KBM-7 (cell line): Measurements from ENCODE around the gene GLS.
"Not testable (repeated sequence)": the region's sequence is repeated elsewhere in the genome, so short reads cannot be mapped to it uniquely, and the experiment has no call there.

Experiments
- DNase-seq: peaks from one replicate; pipeline ENCODE4 v3.0.0-alpha.2; 2015
- in situ Hi-C: fragments of 300-500 bp; cut with MboI; formaldehyde crosslinking; loops from 2 replicates; pipeline ENCODE4 v1.14.3; 2020; ENCODE audit warnings: low sequenced_read_pairs, low pct_unique_long_range_greater_than_20kb, mixed read lengths

GLS gene

DNA sequence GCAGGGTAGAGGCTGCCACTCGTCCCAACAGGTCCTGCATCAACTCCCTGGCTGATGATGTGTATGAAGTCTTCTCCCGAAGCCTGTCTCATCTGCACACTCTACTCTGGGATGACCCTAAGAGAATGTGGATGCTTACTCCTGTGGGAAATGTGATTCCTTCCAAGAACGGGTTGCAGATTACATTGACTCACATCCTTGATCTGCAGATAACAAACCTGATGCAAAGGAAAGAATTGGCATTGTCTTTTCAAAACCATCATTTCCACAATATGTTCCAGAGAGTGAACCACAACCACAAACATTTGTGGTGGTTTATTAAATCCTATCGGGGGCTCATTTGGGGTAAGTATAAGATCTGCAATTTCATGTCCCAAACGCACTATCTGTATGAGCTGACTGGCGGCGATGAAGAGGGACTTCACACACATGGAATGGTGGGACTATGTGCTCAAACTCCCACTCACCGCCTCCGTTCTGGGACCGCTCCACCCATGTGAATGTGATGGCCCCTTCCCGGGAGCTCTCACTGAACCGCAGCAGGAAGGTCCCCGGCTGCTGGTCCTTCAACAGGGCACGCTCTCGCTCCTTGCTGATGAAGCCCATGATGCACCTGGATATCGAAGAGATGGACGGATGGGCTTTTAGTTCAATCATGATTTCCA, 97.9 kb downstream of the GLS start:
- in situ Hi-C loops, result no loop called here
- no peak for DNase-seq

GRCh38 chr2:190979906-190980629, 99.4 kb downstream of the GLS start:
- peak; percentile 60 for DNase-seq
- in situ Hi-C loops, result no loop called here

- DNase-seq, result no peak
- in situ Hi-C loops, result no loop called here
Observed at GRCh38 chr2:190980630-190981209, 100.1 kb downstream of the GLS start.

- in situ Hi-C loops, result no loop called here
- no peak for DNase-seq
Observed at GRCh38 chr2:190981333-190981732, 100.7 kb downstream of the GLS start.

DNA sequence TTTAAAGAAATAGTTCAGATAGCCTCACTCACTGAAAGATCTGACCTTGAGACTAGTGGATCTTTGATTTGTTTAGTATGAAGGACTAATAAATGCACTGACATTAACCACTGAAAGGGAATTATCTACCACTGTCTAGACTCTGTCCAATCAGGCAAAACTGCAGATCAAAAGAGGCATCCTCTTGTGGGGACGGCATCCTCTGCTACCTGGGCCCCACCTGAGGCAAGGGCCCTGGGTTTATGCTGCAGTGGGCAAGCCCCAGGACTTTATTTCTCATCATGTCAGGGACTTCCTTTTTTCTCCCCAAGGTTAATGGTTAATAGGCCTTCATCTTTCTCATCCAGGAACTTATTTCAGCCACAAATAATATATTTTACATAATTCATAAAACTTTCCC, 101.1 kb downstream of the GLS start:
- no peak for DNase-seq
- in situ Hi-C loops, result no loop called here

DNA sequence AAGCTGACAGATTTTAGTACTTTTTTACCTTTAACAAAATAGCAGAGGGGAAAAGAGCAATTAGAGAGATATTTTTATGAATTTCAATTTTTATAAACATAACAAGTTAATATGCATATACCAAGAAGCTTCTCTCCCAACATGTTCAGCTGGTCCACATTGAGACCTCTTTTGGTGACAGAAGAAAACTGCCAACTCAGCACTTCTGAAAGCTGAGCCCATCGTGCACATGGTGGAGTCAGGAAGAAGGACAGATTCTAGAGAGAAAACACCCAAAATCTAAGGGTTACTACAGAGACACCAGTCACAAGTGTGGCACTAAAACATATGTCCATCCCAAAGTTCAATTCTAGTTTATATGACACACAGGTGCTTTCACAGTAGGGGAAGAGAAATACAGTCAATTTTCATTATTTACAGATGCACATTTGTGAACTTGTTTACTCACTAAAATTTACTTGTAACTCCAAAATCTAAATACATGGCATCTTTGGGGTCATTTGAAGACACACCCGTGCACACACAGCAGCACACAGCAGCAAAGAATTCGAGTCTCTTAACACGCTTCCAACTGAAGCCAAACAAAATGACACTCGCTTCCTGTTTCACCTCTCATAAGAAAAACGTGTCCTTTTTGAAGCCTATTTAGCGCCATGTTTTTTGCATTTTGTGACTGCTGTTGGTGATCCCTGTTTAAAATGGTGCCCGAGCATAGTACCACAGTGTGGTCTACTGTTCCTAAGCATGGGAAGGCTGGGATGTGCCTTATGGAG, 101.8 kb downstream of the GLS start:
- in situ Hi-C loops, result no loop called here
- no peak for DNase-seq

GRCh38 chr2:190984595-190984994, 104.0 kb downstream of the GLS start:
- DNase-seq, result no peak
- in situ Hi-C loops, result no loop called here

GRCh38 chr2:190986221-190986953, 105.8 kb downstream of the GLS start:
- in situ Hi-C loops, result no loop called here
- DNase-seq, result peak; percentile 83

GRCh38 chr2:190987116-190987515, 106.5 kb downstream of the GLS start:
- in situ Hi-C loops, result no loop called here
- DNase-seq, result no peak

DNA sequence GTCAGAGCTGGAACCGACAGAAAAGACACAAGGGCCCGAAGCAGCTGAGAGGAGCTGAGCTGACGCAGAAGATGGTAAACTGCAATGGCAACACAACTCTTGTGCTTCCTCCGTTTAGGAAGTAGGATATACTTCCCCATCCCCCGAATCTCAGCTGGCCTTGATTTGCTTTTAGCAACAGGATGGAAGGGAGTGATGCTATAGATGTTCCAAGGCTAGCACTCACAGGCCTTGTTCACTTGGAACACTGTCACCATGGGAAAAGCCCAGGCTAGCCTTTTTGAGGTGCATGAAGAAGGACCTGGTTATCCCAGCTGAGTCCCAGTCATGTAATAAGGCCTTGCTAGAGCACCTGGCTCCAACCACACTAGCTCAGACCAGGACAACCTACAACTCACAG, 107.3 kb downstream of the GLS start:
- no peak for DNase-seq
- in situ Hi-C loops, result no loop called here

DNA sequence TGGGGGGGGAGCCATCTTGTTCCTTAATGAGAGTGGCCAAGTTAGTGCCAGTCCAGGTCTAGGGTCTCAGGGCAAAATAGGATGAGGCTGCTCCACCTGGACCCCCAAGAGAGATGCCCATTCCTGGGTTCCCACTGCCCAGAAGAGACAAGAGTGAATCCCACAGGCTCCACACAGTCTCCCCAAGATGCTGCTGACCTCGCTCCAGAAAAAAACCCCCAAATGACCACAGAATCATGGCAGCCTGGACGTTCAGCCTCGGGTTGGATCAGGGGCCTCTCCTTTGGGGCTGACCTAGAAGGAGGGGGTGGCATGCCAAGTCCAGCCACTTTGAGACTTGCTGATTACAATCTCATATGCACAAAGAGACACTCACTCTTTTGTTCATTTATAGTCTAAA, 108.3 kb downstream of the GLS start:
- in situ Hi-C loops, result no loop called here
- no peak for DNase-seq

GRCh38 chr2:190990132-190990531, 109.5 kb downstream of the GLS start:
- no peak for DNase-seq
- in situ Hi-C loops, result no loop called here

DNA sequence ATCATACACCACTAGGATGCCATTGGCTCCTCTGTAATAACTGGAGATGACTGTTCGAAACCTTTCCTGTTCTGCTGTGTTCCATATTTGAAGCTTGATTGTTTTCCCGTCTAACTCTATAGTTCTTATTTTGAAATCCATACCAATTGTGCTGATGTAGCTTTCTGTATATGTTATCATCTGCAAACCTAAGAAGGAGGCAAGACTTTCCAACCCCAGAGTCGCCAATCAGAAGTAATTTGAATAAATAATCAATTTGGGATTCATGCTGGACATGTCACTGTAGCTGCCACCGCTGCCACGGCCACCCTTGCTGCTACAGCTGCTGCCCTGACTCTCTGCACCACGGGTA, 112.6 kb downstream of the GLS start:
- DNase-seq, result no peak
- in situ Hi-C loops, result no loop called here

DNA sequence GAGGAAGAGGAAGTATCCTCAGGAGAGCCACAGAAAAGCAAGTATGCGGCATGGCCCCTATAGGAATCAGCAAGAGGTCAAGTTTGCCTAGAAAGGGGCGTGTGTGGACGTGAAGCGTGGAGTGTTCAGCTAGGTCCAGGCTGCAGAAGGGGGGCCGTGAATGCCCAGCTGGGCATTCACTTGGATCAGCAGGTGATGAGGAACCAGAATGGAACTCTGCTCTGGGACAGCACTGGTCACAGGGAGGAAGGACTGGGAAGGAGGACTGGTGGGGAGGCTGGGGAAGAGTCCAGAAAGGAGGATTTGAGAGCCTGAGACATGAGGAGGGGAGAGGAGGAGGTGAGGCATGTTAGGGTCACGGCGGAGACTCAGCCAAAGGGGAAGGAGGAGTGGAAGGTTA, 113.5 kb downstream of the GLS start:
- in situ Hi-C loops, result no loop called here
- DNase-seq, result no peak

- DNase-seq, in situ Hi-C loops: not testable (repeated sequence)
Observed at GRCh38 chr2:190995315-190995714, 114.7 kb downstream of the GLS start.

- peak; percentile 54 for DNase-seq
- in situ Hi-C loops, result no loop called here
Observed at GRCh38 chr2:190996338-190996946, 115.8 kb downstream of the GLS start.

DNA sequence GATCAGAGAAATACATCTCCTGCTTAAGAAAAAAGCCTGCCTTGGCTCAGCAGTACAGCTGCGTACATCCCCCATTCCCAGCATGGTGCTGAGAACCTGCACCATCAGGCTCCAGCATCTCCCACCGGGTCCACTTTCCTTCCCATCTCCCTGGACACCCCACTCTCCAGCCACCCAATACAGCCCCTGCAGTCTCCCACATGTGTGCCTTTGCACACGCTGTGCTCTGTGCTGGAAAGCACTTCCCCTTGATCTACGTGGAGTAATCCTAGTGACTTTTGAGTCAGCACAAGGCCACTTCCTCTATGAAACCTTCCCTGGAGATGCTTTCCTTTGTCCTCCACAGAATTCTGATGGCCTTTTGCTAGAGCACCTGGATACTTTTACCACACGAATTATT, 116.3 kb downstream of the GLS start:
- in situ Hi-C loops, result no loop called here
- no peak for DNase-seq

DNA sequence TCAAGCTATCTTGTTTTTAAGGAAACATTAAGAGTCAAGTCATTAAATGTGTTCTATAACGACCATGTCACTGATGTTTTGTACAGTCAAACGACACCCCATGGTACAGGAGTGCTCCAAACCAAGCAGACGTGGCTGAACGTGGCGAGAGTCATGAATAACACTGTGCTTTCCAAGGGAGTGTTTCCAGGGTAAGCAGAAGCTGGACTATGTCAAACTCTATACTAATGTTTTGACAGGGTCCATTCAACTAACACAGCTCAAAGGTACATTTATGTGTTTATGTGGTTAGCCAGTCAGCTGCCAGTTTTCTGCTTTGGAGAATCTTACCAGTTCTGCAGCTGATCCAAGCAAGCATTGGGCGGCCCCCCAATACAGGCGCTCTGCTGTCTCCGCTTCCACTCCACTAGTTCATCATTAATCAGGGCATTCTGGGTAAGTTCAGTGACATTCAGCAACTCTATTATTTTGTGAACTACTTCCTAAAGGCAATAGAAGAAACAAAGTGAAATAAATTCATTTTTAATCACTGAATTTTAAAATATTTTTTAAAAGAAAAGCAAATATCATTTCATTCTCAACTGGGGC, 117.0 kb downstream of the GLS start:
- in situ Hi-C loops, result no loop called here
- DNase-seq, result no peak

GRCh38 chr2:190999058-190999457, 118.4 kb downstream of the GLS start:
- no peak for DNase-seq
- in situ Hi-C loops, result no loop called here
